HG03521 (cell line): ENCODE data around the gene KRTAP10-4.
"Not testable (repeated sequence)": the region's sequence is repeated elsewhere in the genome, so short reads cannot be mapped to it uniquely, and the experiment has no call there.

ENCODE experiments used
- ATAC-seq: cut with Tn5 transposase; IDR thresholded peaks from one replicate; pipeline ENCODE4 v1.9.1; 2021; ENCODE audit warnings: mild to moderate bottlenecking, moderate library complexity; ENCODE audit not compliant: unreplicated experiment

Gene KRTAP10-4

GRCh38 chr21:44578371-44579055 lies 5.0 kb downstream of the KRTAP10-4 start:
- no peak for ATAC-seq

- no peak for ATAC-seq
Measured at GRCh38 chr21:44579056-44579832, 5.7 kb downstream of the KRTAP10-4 start.

GRCh38 chr21:44579833-44580144 lies 6.3 kb downstream of the KRTAP10-4 start:
- no peak for ATAC-seq

- not testable (repeated sequence) for ATAC-seq
Measured at GRCh38 chr21:44580231-44580821, 6.8 kb downstream of the KRTAP10-4 start, which contains the start of gene KRTAP10-5. KRTAP10-5 (minus strand) TSS chr21:44580604; CDS start chr21:44580578, 26 bp downstream.

GRCh38 chr21:44581158-44581557 lies 7.6 kb downstream of the KRTAP10-4 start:
- no peak for ATAC-seq

- ATAC-seq, result no peak
Measured at GRCh38 chr21:44582055-44582454, 8.5 kb downstream of the KRTAP10-4 start.

GRCh38 chr21:44583089-44583799 lies 9.7 kb downstream of the KRTAP10-4 start:
- no peak for ATAC-seq

- no peak for ATAC-seq
Measured at GRCh38 chr21:44583800-44584147, 10.2 kb downstream of the KRTAP10-4 start.

- no peak for ATAC-seq
Measured at GRCh38 chr21:44585892-44586291, 12.4 kb downstream of the KRTAP10-4 start.

- ATAC-seq, result no peak
Measured at GRCh38 chr21:44589094-44589493, 15.6 kb downstream of the KRTAP10-4 start.

- ATAC-seq, result no peak
Measured at GRCh38 chr21:44589586-44590305, 16.2 kb downstream of the KRTAP10-4 start.

GRCh38 chr21:44590311-44590721 lies 16.8 kb downstream of the KRTAP10-4 start:
- ATAC-seq, result no peak

GRCh38 chr21:44590897-44591800 lies 17.6 kb downstream of the KRTAP10-4 start:
- not testable (repeated sequence) for ATAC-seq

GRCh38 chr21:44591801-44592130 lies 18.2 kb downstream of the KRTAP10-4 start:
- not testable (repeated sequence) for ATAC-seq

- ATAC-seq, result no peak
Measured at GRCh38 chr21:44592446-44593311, 19.1 kb downstream of the KRTAP10-4 start, which contains the start of gene KRTAP10-6. KRTAP10-6 (minus strand) TSS chr21:44592505; CDS start chr21:44592484, 21 bp downstream.

GRCh38 chr21:44593598-44594405 lies 20.3 kb downstream of the KRTAP10-4 start:
- ATAC-seq, result no peak

GRCh38 chr21:44594406-44594916 lies 20.9 kb downstream of the KRTAP10-4 start:
- ATAC-seq, result no peak

- ATAC-seq, result no peak
Measured at GRCh38 chr21:44595524-44595923, 22.0 kb downstream of the KRTAP10-4 start.
